Measurements from ENCODE around the gene CCDC186. TPM values are rescaled to one million over a fixed set of nuclear protein-coding genes. Genes with fewer than 3 reads are reported as not detected.

The CCDC186 gene
- total RNA-seq, 1 experiment from 2014 or later = 17.1 TPM

DNA sequence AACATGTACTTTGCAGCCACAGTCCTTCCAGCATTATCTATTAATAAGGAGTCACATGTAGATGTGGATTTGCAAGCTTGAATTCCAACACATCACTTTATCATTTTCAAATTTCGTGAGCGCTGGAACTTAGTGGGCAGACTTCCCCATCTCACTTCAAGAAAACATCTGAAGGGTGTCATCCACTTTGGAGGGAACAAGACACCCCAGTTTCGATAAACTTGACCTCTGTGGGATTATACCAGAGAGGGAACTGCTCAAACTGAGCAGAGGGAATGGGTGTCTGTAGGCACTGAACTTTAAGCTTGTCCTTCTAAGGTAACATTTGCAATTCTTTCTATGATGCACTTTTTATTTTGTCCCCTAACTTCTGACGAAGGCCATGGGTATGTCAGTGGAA is 102.8 kb downstream of the CCDC186 start (continued):
- TF ChIP-seq, protein P1, sequence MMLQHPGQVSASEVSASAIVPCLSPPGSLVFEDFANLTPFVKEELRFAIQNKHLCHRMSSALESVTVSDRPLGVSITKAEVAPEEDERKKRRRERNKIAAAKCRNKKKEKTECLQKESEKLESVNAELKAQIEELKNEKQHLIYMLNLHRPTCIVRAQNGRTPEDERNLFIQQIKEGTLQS (IDR thresholded peaks at IDR 0.05) = no peak
- no peak for TF ChIP-seq YY1 (IDR thresholded peaks at IDR 0.05; ENCODE audit: extremely low read depth, insufficient replicate concordance, low read depth, low read length)
- no peak for TF ChIP-seq TCF7L2 (IDR thresholded peaks at IDR 0.05; ENCODE audit: borderline replicate concordance, extremely low read depth, insufficient read depth, insufficient read length)

MicroRNAs within 50 kb of the gene (microRNA counts, 767-probe panel; counts per million panel counts)
- microRNA hsa-miR-2110 = not detected

Other genes starting within 250 kb of the CCDC186 start
- gene ADRB1, start 130.3 kb downstream of the CCDC186 start, total RNA-seq (2021; ENCODE audit: unreplicated experiment) = 0.89 TPM
- not detected for gene TDRD1, start 5.2 kb upstream of the CCDC186 start, total RNA-seq (2021; ENCODE audit: unreplicated experiment)
- gene VWA2, start 65.1 kb upstream of the CCDC186 start, total RNA-seq (2021; ENCODE audit: unreplicated experiment) = not detected
- 0.93 TPM for gene AFAP1L2, start 230.3 kb upstream of the CCDC186 start, total RNA-seq (2021; ENCODE audit: unreplicated experiment)